ENCODE measurements around the gene TMEM109. TPM values are rescaled to one million over a fixed set of nuclear protein-coding genes. Genes with fewer than 3 reads are reported as not detected.

TMEM109 gene
- total and polyA plus RNA-seq, 2 experiments from 2014 or later, result 17.4 to 17.7 TPM

DNA sequence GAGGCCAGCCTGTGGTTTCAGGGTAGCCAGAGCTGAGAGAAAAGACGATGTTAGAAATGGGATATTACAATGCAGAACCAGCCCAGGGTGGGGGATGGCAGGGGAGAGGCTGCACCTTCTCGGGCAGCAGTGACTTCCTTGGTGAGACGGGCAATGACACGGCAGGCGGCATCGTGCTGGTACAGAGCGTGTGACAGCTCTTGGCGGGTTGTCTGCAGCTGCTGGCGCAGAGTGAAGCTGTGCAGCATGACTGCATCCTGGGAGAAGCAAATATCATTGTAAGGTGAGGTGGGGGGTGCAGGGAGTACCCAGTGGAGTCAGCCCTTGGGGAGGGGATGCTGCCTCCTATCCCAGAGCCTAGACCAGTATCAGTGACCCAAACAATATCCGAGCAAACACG is 11.3 kb upstream of the TMEM109 start:
- H3K4me1 Mint-ChIP-seq, result peaks cover 16% of the 10 kb centered on the region
- no peaks in the 10 kb centered on the region for H3K9me3 Mint-ChIP-seq
- DNase-seq (ENCODE audit: low spot score), result no peak
- H3K36me3 Mint-ChIP-seq (ENCODE audit: low read depth), result peaks cover 61% of the 10 kb centered on the region
- peaks cover 12% of the 10 kb centered on the region for H3K4me1 ChIP-seq (ENCODE audit: insufficient read depth)
- H3K27ac Mint-ChIP-seq, result no peak overlapping the region
- no peak overlapping the region for H3K4me3 Mint-ChIP-seq
- H3K4me2 ChIP-seq, result no peak overlapping the region
- H3K79me2 ChIP-seq (replicated peaks; ENCODE audit: insufficient read depth), result peaks cover 38% of the 10 kb centered on the region
- H3K36me3 ChIP-seq (ENCODE audit: insufficient read depth), result peaks cover 23% of the 10 kb centered on the region
- H3F3A ChIP-seq (replicated peaks; ENCODE audit: low read depth), result peaks cover 5% of the 10 kb centered on the region; the same call in 1 of the 2 replicates
- H3K4me3 ChIP-seq, result no peak overlapping the region
- no peaks in the 10 kb centered on the region for H3K27me3 Mint-ChIP-seq (ENCODE audit: insufficient read depth, low read depth, poor library complexity)
- TF ChIP-seq, protein P1, sequence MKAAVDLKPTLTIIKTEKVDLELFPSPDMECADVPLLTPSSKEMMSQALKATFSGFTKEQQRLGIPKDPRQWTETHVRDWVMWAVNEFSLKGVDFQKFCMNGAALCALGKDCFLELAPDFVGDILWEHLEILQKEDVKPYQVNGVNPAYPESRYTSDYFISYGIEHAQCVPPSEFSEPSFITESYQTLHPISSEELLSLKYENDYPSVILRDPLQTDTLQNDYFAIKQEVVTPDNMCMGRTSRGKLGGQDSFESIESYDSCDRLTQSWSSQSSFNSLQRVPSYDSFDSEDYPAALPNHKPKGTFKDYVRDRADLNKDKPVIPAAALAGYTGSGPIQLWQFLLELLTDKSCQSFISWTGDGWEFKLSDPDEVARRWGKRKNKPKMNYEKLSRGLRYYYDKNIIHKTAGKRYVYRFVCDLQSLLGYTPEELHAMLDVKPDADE (IDR thresholded peaks at IDR 0.05), result no peak
- TF ChIP-seq JUNB (IDR thresholded peaks at IDR 0.05; ENCODE audit: unreplicated experiment) (no peak), POLR2AphosphoS5 (IDR thresholded peaks at IDR 0.05; ENCODE audit: low read depth) (no peak), CREB1 (CRISPR knock-in tag; IDR thresholded peaks at IDR 0.05; ENCODE audit: low read depth) (no peak), ZNF114 (CRISPR knock-in tag; IDR thresholded peaks at IDR 0.05) (no peak), STAT1 (IDR thresholded peaks at IDR 0.05; ENCODE audit: unreplicated experiment) (no peak), ZNF331 (CRISPR knock-in tag; IDR thresholded peaks at IDR 0.05; ENCODE audit: low read depth) (no peak), EZH2phosphoT487 (IDR thresholded peaks at IDR 0.05; ENCODE audit: unreplicated experiment) (no peak), NANOG (IDR thresholded peaks at IDR 0.05; ENCODE audit: borderline replicate concordance) (no peak), ZNF462 (CRISPR knock-in tag; IDR thresholded peaks at IDR 0.05) (no peak)
- TF ChIP-seq, protein P2, sequence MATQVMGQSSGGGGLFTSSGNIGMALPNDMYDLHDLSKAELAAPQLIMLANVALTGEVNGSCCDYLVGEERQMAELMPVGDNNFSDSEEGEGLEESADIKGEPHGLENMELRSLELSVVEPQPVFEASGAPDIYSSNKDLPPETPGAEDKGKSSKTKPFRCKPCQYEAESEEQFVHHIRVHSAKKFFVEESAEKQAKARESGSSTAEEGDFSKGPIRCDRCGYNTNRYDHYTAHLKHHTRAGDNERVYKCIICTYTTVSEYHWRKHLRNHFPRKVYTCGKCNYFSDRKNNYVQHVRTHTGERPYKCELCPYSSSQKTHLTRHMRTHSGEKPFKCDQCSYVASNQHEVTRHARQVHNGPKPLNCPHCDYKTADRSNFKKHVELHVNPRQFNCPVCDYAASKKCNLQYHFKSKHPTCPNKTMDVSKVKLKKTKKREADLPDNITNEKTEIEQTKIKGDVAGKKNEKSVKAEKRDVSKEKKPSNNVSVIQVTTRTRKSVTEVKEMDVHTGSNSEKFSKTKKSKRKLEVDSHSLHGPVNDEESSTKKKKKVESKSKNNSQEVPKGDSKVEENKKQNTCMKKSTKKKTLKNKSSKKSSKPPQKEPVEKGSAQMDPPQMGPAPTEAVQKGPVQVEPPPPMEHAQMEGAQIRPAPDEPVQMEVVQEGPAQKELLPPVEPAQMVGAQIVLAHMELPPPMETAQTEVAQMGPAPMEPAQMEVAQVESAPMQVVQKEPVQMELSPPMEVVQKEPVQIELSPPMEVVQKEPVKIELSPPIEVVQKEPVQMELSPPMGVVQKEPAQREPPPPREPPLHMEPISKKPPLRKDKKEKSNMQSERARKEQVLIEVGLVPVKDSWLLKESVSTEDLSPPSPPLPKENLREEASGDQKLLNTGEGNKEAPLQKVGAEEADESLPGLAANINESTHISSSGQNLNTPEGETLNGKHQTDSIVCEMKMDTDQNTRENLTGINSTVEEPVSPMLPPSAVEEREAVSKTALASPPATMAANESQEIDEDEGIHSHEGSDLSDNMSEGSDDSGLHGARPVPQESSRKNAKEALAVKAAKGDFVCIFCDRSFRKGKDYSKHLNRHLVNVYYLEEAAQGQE (IDR thresholded peaks at IDR 0.05; ENCODE audit: unreplicated experiment), result no peak
- TF ChIP-seq, protein P3, sequence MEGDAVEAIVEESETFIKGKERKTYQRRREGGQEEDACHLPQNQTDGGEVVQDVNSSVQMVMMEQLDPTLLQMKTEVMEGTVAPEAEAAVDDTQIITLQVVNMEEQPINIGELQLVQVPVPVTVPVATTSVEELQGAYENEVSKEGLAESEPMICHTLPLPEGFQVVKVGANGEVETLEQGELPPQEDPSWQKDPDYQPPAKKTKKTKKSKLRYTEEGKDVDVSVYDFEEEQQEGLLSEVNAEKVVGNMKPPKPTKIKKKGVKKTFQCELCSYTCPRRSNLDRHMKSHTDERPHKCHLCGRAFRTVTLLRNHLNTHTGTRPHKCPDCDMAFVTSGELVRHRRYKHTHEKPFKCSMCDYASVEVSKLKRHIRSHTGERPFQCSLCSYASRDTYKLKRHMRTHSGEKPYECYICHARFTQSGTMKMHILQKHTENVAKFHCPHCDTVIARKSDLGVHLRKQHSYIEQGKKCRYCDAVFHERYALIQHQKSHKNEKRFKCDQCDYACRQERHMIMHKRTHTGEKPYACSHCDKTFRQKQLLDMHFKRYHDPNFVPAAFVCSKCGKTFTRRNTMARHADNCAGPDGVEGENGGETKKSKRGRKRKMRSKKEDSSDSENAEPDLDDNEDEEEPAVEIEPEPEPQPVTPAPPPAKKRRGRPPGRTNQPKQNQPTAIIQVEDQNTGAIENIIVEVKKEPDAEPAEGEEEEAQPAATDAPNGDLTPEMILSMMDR (conservative IDR thresholded peaks at IDR 0.05; ENCODE audit: low read depth in 2 of 2), result no peak
- H3K27me3 ChIP-seq (ENCODE audit: insufficient read depth), result no peaks in the 10 kb centered on the region
- peaks cover 31% of the 10 kb centered on the region for H4K20me1 ChIP-seq (replicated peaks; ENCODE audit: insufficient read depth)
- ATAC-seq, result no peak
- H3K9me2 ChIP-seq (ENCODE audit: insufficient read depth), result no peaks in the 10 kb centered on the region
- no peak overlapping the region for H2AFZ ChIP-seq
- no peak overlapping the region for H3K27ac ChIP-seq (ENCODE audit: low read depth)

Measured in GM23338 (cell line).